NCI-H1930 (cell line): ENCODE results near the gene RBMS1.
"Not testable (repeated sequence)": the region's sequence is repeated elsewhere in the genome, so short reads cannot be mapped to it uniquely, and the experiment has no call there.

Experiments
- DNase-seq, 2 experiments: peaks; one replicate each; lab custom pipeline; 2025; lab: John Stamatoyannopoulos, UW

Gene RBMS1

DNA sequence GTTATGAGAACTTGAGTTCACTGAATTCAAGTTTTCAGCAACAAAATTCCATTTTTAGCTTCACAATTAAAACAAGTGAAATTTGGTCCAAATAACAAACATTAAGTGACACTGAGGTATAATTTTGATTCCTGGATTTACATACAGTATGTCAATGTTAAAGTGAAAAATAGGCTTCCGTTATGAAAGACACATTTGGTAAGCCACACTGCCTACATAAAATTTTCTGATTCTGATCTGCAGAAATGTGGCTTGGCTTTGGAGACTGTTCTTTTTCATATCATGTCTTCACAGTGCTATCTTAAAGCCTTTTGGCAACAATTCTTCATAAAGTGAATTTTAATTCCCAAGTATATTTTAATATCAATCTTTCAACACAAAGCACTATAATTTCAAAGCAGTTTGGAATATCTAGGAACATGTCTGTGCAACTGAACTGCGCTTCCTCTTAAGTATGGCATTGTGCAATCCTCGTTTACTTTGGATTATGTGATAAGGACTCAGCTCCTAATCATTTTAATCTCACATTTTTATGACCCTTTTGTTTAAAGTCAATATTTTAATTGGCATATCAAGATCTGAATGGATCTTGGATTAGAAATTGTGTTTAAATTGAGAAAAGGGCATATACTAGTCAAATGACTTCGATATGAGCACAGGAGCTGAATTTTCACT, 60.0 kb downstream of the RBMS1 start:
- DNase-seq = no peak

DNA sequence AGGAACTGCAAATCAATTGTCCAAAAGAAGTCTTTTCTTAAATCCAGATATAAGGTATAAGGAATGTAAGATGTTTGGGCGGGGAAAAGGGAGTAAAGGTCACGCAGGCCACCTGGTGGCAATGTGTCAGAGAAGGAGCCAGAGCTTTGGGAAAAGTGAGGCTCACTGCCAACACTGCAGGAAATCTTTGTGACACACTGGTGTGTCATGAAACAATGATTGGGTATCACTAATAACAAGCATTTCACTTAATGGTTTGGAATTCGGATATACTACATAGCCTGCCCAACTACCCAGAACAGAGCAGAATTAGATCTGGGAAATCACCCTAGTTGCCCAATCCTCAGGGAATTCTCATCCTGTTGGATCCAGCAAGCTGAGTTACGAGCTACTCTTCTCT, 61.0 kb downstream of the RBMS1 start:
- DNase-seq = no peak

DNA sequence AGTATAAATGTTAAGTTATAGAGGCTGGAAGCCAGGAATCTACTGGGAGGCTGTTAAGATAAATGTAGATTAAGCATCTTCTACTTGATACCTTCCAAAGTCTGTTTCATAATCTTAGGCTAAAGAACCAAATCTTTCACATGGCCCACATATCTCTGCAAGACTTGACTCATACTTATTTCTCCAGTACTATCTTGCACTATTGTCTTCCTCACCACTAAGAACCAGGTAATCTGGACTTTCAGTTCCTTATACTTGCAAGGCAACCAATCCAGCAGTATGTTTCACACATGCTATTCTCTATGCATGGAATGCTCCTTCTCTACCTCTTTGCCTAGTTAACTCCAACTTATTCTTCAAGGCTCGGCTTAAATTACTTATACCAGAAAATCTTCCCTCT, 62.2 kb downstream of the RBMS1 start:
- no peak for DNase-seq

DNA sequence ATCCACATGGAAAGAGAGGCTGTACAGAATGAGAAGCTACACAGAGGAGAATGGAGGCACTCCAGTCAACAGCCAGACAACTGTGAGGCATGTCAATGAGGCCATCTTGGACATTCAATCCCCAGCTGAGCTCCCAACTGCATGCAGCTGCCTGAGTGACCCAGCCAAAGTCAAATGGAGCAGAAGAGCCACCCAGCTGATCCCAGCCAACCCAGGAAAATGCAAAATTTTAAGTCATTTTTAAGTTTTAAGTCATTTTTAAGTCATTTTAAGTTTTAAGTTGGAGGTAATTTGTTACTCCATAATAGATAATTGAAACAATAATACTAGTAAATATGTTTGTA, 63.6 kb downstream of the RBMS1 start:
- no peak for DNase-seq

DNA sequence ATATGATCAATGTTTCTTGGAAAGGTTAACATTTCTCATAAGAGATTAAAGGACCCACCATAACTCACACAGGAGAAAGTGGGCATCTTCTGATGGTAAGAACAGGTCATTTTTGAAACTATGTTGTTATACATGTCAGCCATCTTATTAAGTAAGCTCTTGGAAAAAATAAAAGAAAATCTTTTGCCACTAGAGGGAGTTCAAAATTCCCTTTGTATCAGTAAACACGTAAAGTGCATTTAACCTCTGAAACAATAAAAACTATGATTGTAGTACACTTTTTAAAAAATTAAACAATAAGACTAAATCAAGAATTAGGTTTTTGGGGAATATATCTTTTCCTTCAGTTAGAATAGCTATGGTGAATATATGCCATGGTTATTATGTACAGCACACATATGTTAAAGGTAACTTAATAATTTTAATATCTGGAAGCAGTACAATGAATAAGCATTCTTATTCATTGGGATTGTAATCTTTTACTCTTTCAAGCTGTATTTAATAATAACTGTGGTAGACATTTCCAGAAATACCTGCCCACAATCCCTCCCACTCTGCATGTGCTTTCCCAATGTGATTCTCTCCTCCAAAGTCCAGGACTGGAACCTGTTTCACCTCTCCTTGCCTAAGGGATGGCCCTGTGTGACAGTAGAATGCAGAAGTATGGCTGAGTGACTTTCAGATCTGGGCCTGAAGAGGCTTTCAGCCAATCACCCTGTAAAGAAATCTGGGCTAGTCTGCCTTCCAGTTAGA, 64.2 kb downstream of the RBMS1 start:
- DNase-seq = peak in 1 of 2 experiments; percentile 7

DNA sequence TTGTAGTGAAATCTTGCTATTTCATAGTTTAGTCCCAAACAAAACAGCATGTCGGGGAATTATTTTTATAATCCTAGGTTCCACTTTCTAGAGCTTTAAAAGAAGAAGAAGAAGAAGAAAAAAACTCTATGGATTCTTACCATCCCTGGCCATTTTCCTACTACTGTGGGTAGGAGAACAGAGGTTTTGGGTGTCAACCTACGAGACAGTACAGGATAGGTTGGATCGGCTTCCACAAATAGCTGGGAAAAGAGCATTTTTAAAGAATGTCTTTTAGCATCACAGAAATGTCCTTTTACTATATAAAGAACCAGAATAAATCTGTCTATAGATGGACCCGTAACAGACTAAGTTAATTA, 65.2 kb downstream of the RBMS1 start:
- DNase-seq = no peak

DNA sequence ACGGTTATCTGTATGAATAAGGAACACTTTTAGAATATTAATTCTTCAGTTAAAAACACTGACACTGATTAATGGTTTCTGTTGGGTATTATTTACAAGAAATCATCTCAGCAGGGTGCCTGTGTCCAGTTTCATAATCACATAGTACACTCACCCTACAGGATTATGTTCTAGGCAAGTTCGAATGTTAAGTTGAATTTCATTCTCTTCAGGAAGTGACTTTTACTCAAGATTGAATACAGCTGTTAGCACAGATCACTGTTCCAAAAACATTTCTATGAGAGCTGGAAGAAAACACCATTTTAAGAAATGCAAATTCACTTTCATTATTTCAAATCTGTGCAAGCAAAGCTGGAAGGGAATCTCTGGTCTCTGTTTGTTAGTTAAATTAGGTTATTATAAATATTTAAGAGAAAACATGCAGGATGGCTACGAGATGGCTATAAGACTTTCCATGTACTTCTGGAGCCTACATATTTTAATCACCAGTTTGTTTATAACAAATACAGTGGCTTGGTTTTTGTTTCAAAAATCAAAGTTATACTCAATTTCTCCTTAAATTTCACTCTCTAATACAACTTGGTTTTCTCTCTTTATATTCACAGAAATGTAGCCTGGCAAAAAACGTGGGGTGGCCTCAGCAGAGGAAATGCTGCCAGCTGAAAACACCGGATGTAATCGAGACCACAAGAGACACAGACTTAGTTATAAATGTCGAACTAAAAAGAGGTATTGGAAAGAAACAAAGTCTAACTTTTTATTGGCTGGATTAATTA, 65.8 kb downstream of the RBMS1 start:
- DNase-seq = no peak

DNA sequence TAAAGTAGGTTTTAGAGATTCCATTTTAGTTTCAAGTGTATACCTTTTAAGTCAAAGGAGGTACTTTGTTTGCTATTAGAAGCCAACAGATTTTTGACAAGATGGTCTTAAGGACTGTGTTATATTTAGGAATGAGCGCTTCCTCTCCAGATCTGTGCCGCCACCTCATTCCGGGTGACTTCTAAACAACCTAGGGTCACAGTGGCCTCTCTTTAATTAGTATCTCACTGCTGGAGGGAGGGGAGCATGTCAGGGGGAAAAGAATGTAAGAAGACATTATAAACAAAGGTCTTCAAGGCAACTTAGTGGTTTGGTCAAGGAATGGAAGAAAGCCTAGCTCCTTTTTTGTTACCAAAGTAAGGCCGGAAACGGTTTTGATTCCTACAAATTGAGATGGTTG, 67.0 kb downstream of the RBMS1 start:
- DNase-seq = no peak

DNA sequence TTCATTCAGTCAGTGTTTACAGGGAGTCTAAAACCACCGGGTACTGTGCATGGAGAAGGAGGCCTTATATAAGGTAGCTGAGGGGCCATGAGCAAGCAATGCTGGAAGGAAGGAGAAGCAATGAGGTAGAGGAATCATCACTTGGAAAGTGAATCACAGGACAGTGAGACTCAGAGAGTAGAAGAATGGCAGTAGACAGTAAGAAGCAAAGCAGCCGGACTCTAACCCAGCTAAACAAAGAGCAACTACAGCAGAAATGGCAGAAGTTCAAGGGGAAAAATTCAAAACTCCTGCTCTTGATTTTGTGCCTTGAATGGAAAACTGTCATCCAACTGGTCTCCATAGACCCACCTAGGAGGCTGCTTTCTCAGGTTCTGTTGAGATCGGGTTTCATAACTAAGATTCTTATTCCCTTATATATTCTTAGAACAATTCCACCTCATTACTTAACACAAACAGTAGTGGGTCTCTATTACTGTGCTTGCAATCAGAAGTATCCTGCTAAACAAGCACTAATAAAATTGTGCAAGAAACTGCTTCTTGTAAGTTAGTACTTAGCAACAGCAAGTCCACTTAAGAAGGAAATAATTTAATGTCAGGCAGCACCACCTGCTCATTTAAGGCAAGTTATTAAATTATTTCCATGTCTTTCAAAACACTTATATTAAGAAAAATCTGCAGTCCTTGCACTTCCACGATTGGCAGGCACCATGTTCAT, 68.0 kb downstream of the RBMS1 start:
- DNase-seq = no peak

DNA sequence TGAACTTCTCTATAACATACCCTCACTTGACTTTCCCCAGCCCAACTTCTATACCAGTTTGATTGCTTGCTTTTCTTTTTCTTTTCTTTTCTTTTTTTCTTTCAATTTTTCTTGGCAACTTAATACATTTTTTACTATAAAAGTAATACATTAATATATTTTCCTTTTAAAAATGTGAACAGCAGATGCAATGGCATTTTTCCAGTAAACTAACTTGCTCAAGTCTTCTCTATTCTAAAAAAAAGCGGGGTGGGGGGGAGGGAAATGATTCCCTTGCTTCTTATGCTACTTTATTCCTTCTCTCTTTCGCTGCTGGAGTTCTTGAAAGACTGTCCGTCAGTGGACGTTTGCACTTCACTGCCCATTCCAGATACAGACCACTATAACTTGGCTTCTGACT, 70.5 kb downstream of the RBMS1 start:
- no peak for DNase-seq

DNA sequence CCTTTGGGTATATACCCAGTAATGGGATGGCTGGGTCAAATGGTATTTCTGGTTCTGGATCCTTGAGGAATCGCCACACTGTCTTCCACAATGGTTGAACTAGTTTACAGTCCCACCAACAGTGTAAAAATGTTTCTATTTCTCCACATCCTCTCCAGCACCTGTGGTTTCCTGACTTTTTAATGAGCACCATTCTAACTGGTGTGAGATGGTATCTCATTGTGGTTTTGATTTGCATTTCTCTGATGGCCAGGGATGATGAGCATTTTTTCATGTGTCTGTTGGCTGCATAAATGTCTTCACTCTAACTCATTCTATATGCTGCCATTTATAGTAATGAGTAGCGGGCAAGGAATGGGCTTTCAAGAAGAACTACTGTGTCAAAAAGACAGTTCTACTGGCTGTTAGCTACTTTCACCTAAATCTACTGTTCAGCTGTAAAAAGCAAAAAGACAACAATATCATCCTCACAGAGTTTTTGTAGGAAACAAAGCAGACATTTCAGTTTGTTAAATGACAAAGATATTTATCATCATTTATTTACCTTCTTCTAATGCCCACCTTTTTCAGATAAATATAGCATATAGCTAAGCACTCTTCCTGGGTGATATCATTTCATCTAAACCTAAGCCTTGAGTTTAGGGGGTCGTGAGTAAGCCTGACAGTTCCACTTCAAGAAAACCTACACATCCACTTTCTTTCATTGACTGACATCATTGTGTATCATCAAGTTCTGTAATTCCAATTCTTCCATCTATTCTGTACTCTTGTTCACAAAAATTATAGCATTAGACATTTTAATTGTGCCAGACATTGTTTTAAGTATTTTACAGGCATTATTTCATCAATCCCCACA, 71.7 kb downstream of the RBMS1 start:
- not testable (repeated sequence) for DNase-seq

DNA sequence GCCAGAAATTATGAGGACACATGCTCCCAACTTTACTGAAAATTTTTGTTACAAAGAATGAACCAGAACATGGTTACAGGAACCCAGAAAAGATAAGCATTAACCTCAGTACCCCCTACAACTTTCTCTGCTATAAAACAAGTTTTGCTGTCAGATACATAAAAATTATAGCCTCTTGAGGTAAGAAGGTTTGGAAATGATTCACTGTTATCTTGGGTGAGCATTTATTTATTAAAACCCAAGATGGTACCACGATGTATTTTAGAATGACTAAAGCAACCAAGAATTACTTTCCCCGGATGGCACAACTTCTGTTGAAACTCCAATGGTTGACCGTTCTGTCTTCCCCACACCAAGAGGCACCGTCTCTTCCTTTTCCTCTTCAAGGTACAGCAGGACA, 72.9 kb downstream of the RBMS1 start:
- DNase-seq = no peak

DNA sequence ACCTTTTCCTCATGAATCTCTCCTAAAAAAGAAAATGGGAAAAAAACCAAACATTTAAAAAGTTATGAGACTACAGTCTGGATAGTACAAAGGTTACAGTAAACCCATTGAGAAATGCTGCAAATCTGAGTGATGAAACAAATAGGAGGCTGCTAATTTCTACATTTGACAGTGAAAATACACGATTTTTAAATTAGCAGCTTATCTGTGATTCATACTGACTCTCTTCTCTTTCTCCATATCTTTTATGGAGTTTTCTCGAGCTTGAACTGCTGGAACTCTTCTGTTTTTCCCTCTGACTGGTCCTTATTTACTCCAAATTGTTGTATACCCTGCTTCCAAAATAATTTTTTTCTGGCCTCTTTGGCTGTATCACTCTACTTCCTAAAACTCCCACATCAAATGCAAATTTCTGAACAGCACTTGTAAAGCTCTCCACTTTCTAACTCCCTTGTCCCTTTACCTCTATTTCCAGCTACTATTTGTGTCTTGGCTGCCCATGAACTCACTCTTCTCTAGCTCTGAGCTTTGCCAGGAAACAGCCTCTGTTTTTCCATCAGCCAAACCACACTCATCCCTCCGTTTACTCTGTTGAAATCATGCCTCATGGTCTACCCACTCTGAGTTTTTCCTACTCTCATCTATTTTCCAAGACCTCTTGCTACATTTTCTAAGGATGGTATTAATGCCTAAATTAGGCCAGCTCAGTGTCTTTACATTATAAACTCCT, 73.7 kb downstream of the RBMS1 start:
- DNase-seq = no peak

DNA sequence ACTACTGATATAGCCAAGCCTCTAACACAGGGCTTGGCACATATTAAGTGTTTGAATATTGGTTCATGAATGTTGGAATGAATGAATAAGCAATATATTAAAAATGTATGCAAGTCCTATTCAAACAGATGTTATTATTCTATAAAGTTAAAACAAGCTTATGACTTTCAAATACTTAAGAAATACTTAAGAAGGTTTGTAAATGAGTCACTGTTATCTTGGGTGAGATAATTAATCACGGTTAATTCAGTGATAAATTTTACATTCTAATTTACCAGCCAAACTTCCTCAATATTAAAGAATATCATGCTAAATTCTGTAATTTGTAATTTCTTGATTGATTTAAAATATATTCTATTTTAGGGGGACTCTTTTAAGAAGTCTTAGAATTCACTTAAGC, 74.8 kb downstream of the RBMS1 start:
- no peak for DNase-seq

DNA sequence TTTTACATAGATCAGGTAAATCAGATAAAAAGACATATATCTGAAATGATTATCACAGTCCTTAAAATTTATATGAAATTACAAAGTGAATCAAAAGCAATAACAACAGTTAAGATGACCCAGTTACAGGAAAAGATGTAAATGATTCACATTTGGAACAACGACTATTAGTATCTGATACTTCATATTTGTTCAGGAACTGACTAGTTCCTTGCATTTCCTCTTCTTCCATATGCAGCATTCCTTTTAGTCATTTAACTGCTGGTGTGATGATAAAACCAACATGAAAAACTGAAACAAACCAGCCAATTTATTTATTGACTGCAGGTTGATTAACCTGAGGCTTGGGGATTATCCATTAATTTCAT, 75.2 kb downstream of the RBMS1 start:
- DNase-seq = no peak

DNA sequence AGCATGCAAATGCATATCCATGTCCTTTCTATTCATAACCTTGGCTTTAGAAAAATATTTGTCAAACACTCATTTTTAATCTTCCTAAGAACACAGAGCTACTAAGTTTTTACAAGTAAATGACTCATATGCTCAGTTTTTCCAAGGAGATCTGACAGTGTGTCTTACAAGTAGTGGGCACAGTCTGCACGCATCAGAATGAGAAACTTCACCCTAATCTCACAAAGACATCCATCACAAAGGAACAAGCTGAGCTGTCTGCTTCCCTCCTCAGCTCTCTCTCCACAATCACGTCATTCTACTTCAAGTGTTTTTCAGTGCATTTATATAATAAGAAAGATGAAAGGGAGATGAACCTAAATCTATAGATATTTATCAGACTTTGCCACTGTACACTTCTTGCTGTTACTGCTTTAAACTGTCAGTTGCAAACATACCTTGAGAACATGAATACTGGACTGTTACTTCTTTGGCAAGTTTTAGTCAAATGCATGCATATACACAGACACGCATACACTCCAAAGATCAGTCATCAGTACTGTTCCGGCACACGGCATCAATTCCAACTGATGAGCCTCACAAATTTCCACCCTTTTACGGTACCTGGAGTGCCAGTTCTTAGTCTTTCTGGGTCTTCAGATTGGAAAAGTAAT, 75.7 kb downstream of the RBMS1 start:
- no peak for DNase-seq

DNA sequence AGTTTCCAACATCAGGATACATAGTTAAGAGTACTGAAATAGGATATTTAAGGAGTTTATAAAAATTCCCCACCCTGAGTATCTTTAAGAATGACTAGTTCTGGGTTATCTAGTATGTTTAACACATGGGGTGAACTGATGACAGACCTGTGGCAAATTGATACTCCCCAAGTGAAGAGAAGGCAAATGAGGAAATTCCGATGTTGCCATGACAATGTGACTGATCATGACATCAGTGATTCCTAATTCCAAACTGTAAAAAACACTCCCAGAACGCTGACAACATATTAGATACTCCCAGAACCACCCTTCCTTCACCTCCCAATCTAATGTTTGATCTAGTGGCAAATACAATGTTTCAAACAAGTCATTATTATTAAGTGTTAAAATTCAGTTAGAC, 77.6 kb downstream of the RBMS1 start:
- no peak for DNase-seq

DNA sequence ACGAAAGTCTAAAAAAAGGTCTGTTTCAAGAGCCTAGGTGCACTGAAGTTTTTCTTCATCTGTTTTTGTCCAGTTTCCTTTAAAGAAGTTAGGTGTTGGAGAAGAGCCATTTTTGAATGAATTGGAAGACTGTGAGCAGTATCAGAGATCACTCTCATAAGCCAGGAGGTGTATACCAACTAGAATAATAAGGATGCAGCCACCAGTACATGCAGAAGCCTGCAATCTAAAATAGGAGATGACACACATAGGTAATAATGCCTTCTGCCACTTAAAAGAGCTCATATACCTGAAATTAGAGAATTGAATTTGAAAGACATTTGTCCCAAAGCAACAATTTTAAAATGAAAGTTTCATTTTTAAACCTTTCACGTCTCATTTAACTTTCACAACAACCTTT, 81.7 kb downstream of the RBMS1 start:
- no peak for DNase-seq

DNA sequence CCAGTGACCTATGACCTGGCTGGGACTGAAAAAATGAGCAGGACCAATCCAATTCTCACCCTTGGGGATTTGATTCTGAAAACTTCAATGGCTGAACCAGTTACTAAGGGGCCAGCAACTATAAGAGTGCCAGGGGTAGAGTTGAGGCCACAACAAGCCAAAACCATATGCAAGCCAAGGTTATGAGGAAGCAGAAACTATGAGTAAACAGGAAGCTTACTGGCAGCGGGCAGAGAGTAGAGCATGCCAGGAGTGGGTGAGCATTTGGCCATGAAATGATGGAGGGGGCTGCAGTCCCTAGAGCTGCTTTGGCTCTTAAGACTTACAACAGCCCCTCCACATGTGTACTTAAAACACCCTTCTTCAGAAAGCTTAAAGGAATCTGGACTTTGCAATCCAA, 82.4 kb downstream of the RBMS1 start:
- no peak for DNase-seq

DNA sequence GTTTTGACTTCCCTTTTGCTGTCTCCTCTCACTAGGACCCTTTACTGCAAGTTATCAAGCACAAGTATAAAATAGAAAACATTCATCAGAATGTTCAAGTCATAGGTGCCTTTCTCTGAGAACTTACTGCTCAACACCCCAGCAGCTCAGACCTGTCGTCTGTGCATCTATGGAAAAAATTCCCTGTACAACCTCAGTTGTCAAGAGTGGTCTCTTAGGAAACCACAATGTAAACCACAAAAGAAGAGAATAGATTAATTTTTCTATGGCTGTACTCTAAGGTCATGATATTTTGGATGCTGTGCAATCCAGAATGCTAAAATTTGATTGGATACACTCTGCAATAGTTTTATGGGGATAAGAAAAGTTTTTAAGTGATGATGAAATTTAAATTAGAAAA, 84.1 kb downstream of the RBMS1 start:
- no peak for DNase-seq

DNA sequence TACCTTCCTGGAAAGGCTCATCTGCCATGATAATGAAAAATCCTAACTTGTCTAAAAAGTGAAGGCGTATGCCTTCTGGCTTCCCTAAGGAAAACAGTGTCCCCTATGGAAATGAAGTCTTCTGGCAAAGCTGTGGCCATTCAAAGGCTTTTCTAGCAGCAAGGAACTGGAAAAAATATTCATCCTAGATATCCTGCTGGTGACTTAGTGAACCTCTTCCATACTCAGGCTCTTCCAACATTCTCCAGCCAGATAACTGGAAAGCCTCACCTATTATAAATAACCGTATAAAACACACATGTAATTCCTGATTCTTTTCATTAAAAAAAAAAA, 84.7 kb downstream of the RBMS1 start:
- DNase-seq = no peak
